B cell (primary cell): Measurements from ENCODE around the gene LRP1. TPM values are rescaled to one million over a fixed set of nuclear protein-coding genes. Genes with fewer than 3 reads are reported as not detected.
A peak's percentile ranks its signal among the peaks of the same experiment; 100 is the strongest.

Experiments used
- ATAC-seq: fragments of 200-7000 bp; cut with Tn5 transposase; one replicate; pipeline ENCODE4 v1.10.0; 2021; ENCODE audit warnings: low read depth, mild to moderate bottlenecking, moderate number of reproducible peaks, moderate library complexity
- CTCF ChIA-PET: fragments of 350-600 bp; sonication (Branson Sonifier 250); formaldehyde crosslinking; loops from one replicate; lab custom pipeline; 2021; ENCODE audit warnings: antibody characterized with exemption, inconsistent platforms; lab: Charles Lee
- POLR2A ChIA-PET: fragments of 350-600 bp; sonication (Branson Sonifier 250); formaldehyde crosslinking; loops from one replicate; lab custom pipeline; 2021; ENCODE audit warnings: antibody characterized with exemption; lab: Charles Lee
- DNase-seq: peaks from one replicate; pipeline ENCODE4 v3.0.0; 2013
- H2AFZ ChIP-seq: 2 replicates; pipeline ENCODE4 v1.6.1; 2012; ENCODE audit warnings: mild to moderate bottlenecking, low read depth, low read length; ENCODE audit not compliant: insufficient read depth, poor library complexity, severe bottlenecking
- H3K27ac ChIP-seq, 2 donors: 1 replicate in 1 of 2; 2 replicates in 1 of 2; pipeline ENCODE4 v1.5.1; 2012 to 2013; ENCODE audit warnings: low read length in 2 of 2, mild to moderate bottlenecking in 2 of 2, moderate library complexity in 1 of 2
- H3K27me3 ChIP-seq, 4 experiments: fragments of 200-600 bp in 1 of 4; sonication (generic) in 1 of 4; replicated peaks in 1 of 4; 1 replicate in 2 of 4; 2 replicates in 2 of 4; pipeline versions ENCODE4 v1.6.1 to v1.7.0; 2013 to 2016; ENCODE audit warnings: low read length in 3 of 4, mild to moderate bottlenecking in 2 of 4, mixed read lengths in 1 of 4, moderate library complexity in 1 of 4; ENCODE audit not compliant: insufficient read depth in 4 of 4, control insufficient read depth in 3 of 4; ENCODE audit errors: control extremely low read depth in 1 of 4
- H3K36me3 ChIP-seq, 2 experiments: replicated peaks in 1 of 2; 1 replicate in 1 of 2; 2 replicates in 1 of 2; pipeline versions ENCODE4 v1.6.1 to v1.7.1; 2013; ENCODE audit warnings: low read length in 1 of 2; ENCODE audit not compliant: insufficient read depth in 2 of 2, control insufficient read depth in 1 of 2; ENCODE audit errors: control extremely low read depth in 1 of 2, extremely low read depth in 1 of 2
- H3K4me1 ChIP-seq, 2 donors: fragments of 200-600 bp in 1 of 2; sonication (generic) in 1 of 2; 1 replicate in 1 of 2; 2 replicates in 1 of 2; pipeline versions ENCODE4 v1.5.1 to v1.6.1; 2013 to 2017; ENCODE audit warnings: low read length in 2 of 2; ENCODE audit not compliant: control insufficient read depth in 2 of 2, insufficient read depth in 2 of 2
- H3K4me2 ChIP-seq: replicated peaks from 2 replicates; pipeline ENCODE3; 2012; ENCODE audit warnings: mild to moderate bottlenecking, low read depth, low read length; ENCODE audit not compliant: poor library complexity, severe bottlenecking
- H3K4me3 ChIP-seq, 5 experiments: fragments of 200-600 bp in 1 of 5; sonication (generic) in 1 of 5; 1 replicate in 3 of 5; 2 replicates in 2 of 5; pipeline versions ENCODE4 v1.5.1 to v1.7.0; 2011 to 2016; ENCODE audit warnings: low read length in 4 of 5, mild to moderate bottlenecking in 4 of 5, low read depth in 2 of 5, control low read depth in 1 of 5, moderate library complexity in 1 of 5; ENCODE audit not compliant: insufficient read depth in 1 of 5; ENCODE audit errors: control extremely low read depth in 1 of 5, extremely low read depth in 1 of 5
- H3K79me2 ChIP-seq: fragments of 200-600 bp; sonication (generic); one replicate; pipeline ENCODE4 v1.6.0; 2016; ENCODE audit warnings: low read length; ENCODE audit not compliant: control insufficient read depth, insufficient read depth
- H3K9ac ChIP-seq: fragments of 200-600 bp; sonication (generic); 2 replicates; pipeline ENCODE4 v1.6.1; 2017; ENCODE audit warnings: mild to moderate bottlenecking, low read length, moderate library complexity
- H3K9me3 ChIP-seq, 3 donors: one replicate each; pipeline versions ENCODE4 v1.6.1 to v1.7.1; 2013; ENCODE audit warnings: low read length in 2 of 3; ENCODE audit not compliant: control insufficient read depth in 2 of 3, insufficient read depth in 1 of 3; ENCODE audit errors: control extremely low read depth in 1 of 3
- H4K20me1 ChIP-seq: 2 replicates; pipeline ENCODE4 v1.6.0; 2012; ENCODE audit warnings: mild to moderate bottlenecking, low read length; ENCODE audit not compliant: insufficient read depth, control insufficient read depth, poor library complexity, severe bottlenecking
- H3K27ac Mint-ChIP-seq: one replicate; pipeline ENCODE4 v1.8.0; 2021; ENCODE audit warnings: mixed read lengths
- H3K27me3 Mint-ChIP-seq: one replicate; pipeline ENCODE4 v1.8.0; 2021; ENCODE audit warnings: mixed read lengths
- H3K4me1 Mint-ChIP-seq: one replicate; pipeline ENCODE4 v1.8.0; 2021; ENCODE audit warnings: mixed read lengths
- H3K4me3 Mint-ChIP-seq: one replicate; pipeline ENCODE4 v1.8.0; 2021; ENCODE audit warnings: mixed read lengths
- H3K9me3 Mint-ChIP-seq: one replicate; pipeline ENCODE4 v1.8.0; 2022; ENCODE audit warnings: mixed read lengths; ENCODE audit not compliant: insufficient read depth
- CTCF ChIP-seq: fragments of 200-600 bp; IDR thresholded peaks from one replicate; pipeline ENCODE4 v1.8.0; 2022; ENCODE audit warnings: antibody characterized with exemption, mild to moderate bottlenecking
- EZH2 ChIP-seq: IDR thresholded peaks from 2 replicates; pipeline ENCODE4 v1.6.1; 2012; ENCODE audit warnings: borderline replicate concordance, low read depth, mild to moderate bottlenecking, moderate library complexity, low read length; ENCODE audit not compliant: insufficient read depth, poor library complexity, severe bottlenecking
- whole genome bisulfite sequencing: methylation state at CpG from one replicate; pipeline ENCODE4 v1.1.5; 2013; ENCODE audit warnings: missing lambda C conversion rate; ENCODE audit not compliant: insufficient coverage; 5-methylcytosine and 5-hydroxymethylcytosine counted together
- intact Hi-C: fragments of 100-400 bp; cut with micrococcal nuclease; formaldehyde crosslinking; loops from one replicate; pipeline ENCODE4 v1.10.0; 2022
- polyA plus RNA-seq: library from polyadenylated mRNA; depleted of rRNA; stranded (reverse); fragments of >200 nt; gene quantifications from 2 replicates; pipeline ENCODE4 v1.2.3, GENCODE V29; 2012
- total RNA-seq, 2 donors: library from RNA; stranded (reverse); fragments of 120-200 nt in 1 of 2; gene quantifications; 1 replicate in 1 of 2; 2 replicates in 1 of 2; pipeline versions ENCODE4 v1.2.3 to v1.2.4, GENCODE V29; 2013 to 2022

Gene LRP1
- total and polyA plus RNA-seq, 2 donors (not counting 1 experiment from before 2014, with no cell fraction given): 2.0 to 4.1 TPM

GRCh38 chr12:57234233-57234570, 105.9 kb downstream of the LRP1 start:
- ATAC-seq (no peak), DNase-seq (no peak)
- peak overlapping the region; percentile 100 for H3K27ac Mint-ChIP-seq
- 100% methylated on average over 3 of the region's 3 CpGs for WGBS
- Histone ChIP-seq H3K27me3 (peaks cover 0 to 35% (median 14%) of the 10 kb centered on the region in 4 experiments), H3K9ac (peak overlapping the region; percentile 50), H3K4me3 (peak overlapping the region in 2 of 5 experiments; percentile 13 to 56), H3K4me1 (peaks cover 70 to 85% of the 10 kb centered on the region in 2 donors), H3K4me2 (peak overlapping the region; percentile 84), H3K27ac (peak overlapping the region; percentile 86 to 88), H4K20me1 (peaks cover 15% of the 10 kb centered on the region), H2AFZ (peak overlapping the region; percentile 68), H3K9me3 (peaks cover 0 to 11% (median 0%) of the 10 kb centered on the region in 3 donors), H3K36me3 (peaks cover 0 to 37% of the 10 kb centered on the region in 2 experiments), H3K79me2 (peaks cover 40% of the 10 kb centered on the region)
- H3K9me3 Mint-ChIP-seq: no peaks in the 10 kb centered on the region
- peaks cover 12% of the 10 kb centered on the region for H3K27me3 Mint-ChIP-seq
- peak overlapping the region; percentile 88 for H3K4me3 Mint-ChIP-seq
- CTCF ChIA-PET: interaction anchor here (12.0 to 31.1 kb wide), 3 partner anchors 5 to 18 kb away, joined by 360 to 838 read pairs (median 360); partner anchors contain the start of genes NXPH4 and SHMT2
- intact Hi-C loops: loop anchor here (1.0 to 10.0 kb wide), 2 partner anchors 8 to 479 kb away; partner anchors contain the start of gene PRIM1
- peaks cover 92% of the 10 kb centered on the region for H3K4me1 Mint-ChIP-seq
- POLR2A ChIA-PET: interaction anchor here (1.3 to 11.2 kb wide), 2 partner anchors 8 to 9 kb away, joined by 4 to 89 read pairs; no protein-coding TSS in a partner anchor
- TF ChIP-seq CTCF (no peak), EZH2 (no peak)

- H3K27ac ChIP-seq: peak overlapping the region; percentile 86 to 88
- H3K4me1 Mint-ChIP-seq: peaks cover 92% of the 10 kb centered on the region
These were observed 106.3 kb downstream of the LRP1 start for GRCh38 chr12:57234571-57235016.

More at GRCh38 chr12:57234571-57235016, 106.3 kb downstream of the LRP1 start:
- Histone ChIP-seq H3K27me3 (peaks cover 0 to 35% (median 14%) of the 10 kb centered on the region in 4 experiments), H3K36me3 (peaks cover 0 to 37% of the 10 kb centered on the region in 2 experiments), H3K4me2 (peak overlapping the region; percentile 84), H2AFZ (peak overlapping the region; percentile 68), H3K4me1 (peaks cover 73 to 86% of the 10 kb centered on the region in 2 donors), H3K9me3 (peaks cover 0 to 11% (median 0%) of the 10 kb centered on the region in 3 donors), H3K79me2 (peaks cover 38% of the 10 kb centered on the region), H3K9ac (peak overlapping the region; percentile 50), H4K20me1 (peaks cover 15% of the 10 kb centered on the region), H3K4me3 (peak overlapping the region in 4 of 5 experiments; percentile 10 to 56 (median 14))
- 14% methylated on average over 9 of the region's 10 CpGs for WGBS
- POLR2A ChIA-PET: interaction anchor here (11.2 kb wide), 1 partner anchor 10 kb away, joined by 89 read pairs; no protein-coding TSS in a partner anchor
- Mint-ChIP-seq H3K9me3 (no peaks in the 10 kb centered on the region), H3K4me3 (peak overlapping the region; percentile 88), H3K27me3 (peaks cover 12% of the 10 kb centered on the region), H3K27ac (peak overlapping the region; percentile 100)
- DNase-seq: peak; percentile 82
- intact Hi-C loops: loop anchor here (1.0 to 10.0 kb wide), 2 partner anchors 8 to 480 kb away; partner anchors contain the start of gene PRIM1
- TF ChIP-seq CTCF (no peak), EZH2 (no peak)
- peak; percentile 63 for ATAC-seq
- CTCF ChIA-PET: interaction anchor here (12.1 to 31.1 kb wide), 2 partner anchors 6 to 19 kb away, joined by 360 to 838 read pairs; partner anchors contain the start of genes NXPH4 and SHMT2
